ENCODE measurements around the gene LRMDA. TPM values are rescaled to one million over a fixed set of nuclear protein-coding genes. Genes with fewer than 3 reads are reported as not detected.

Gene LRMDA
- polyA plus RNA-seq, 3 donors: 39.8 to 59.6 (median 56.4) TPM

GRCh38 chr10:76522547-76522946 lies 1091.1 kb downstream of the LRMDA start:
- Histone ChIP-seq H4K20me1 (ENCODE audit: insufficient read depth, low read length) (no peaks in the 10 kb centered on the region), H3K9ac (ENCODE audit: insufficient read depth, low read length, poor library complexity, severe bottlenecking) (no peak overlapping the region), H3K27me3 (ENCODE audit: control insufficient read depth in 2 of 2, insufficient read depth in 2 of 2, low read length in 2 of 2) (no peaks in the 10 kb centered on the region), H3K27ac (ENCODE audit: low read depth in 1 of 2, low read length in 2 of 2) (no peak overlapping the region), H3K79me2 (ENCODE audit: insufficient read depth, low read length) (no peaks in the 10 kb centered on the region), H3K36me3 (replicated peaks in 1 of 2; ENCODE audit: control insufficient read depth in 1 of 2, insufficient read depth in 2 of 2, low read length in 2 of 2) (no peaks in the 10 kb centered on the region), H3K4me1 (ENCODE audit: control insufficient read depth in 1 of 2, insufficient read depth in 2 of 2, low read length in 2 of 2) (no peaks in the 10 kb centered on the region), H3K4me3 (replicated peaks in 1 of 3; ENCODE audit: low read depth in 2 of 3, low read length in 3 of 3) (no peak overlapping the region), H3K4me2 (replicated peaks; ENCODE audit: extremely low read depth, low read length, poor library complexity, severe bottlenecking) (no peak overlapping the region), H3K9me3 (replicated peaks in 1 of 2; ENCODE audit: control insufficient read depth in 1 of 2, insufficient read depth in 1 of 2, low read length in 2 of 2) (peaks cover 3 to 4% of the 10 kb centered on the region in 2 donors), H2AFZ (ENCODE audit: insufficient read depth, low read depth, low read length, poor library complexity, severe bottlenecking) (no peak overlapping the region)
- no peak overlapping the region for H3K27ac Mint-ChIP-seq
- TF ChIP-seq, protein P1, sequence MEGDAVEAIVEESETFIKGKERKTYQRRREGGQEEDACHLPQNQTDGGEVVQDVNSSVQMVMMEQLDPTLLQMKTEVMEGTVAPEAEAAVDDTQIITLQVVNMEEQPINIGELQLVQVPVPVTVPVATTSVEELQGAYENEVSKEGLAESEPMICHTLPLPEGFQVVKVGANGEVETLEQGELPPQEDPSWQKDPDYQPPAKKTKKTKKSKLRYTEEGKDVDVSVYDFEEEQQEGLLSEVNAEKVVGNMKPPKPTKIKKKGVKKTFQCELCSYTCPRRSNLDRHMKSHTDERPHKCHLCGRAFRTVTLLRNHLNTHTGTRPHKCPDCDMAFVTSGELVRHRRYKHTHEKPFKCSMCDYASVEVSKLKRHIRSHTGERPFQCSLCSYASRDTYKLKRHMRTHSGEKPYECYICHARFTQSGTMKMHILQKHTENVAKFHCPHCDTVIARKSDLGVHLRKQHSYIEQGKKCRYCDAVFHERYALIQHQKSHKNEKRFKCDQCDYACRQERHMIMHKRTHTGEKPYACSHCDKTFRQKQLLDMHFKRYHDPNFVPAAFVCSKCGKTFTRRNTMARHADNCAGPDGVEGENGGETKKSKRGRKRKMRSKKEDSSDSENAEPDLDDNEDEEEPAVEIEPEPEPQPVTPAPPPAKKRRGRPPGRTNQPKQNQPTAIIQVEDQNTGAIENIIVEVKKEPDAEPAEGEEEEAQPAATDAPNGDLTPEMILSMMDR (IDR thresholded peaks at IDR 0.05): no peak
- peaks cover 0 to 3% of the 10 kb centered on the region in 2 donors for H3K36me3 Mint-ChIP-seq
- H3K27me3 Mint-ChIP-seq (ENCODE audit: low read depth in 3 of 3): no peaks in the 10 kb centered on the region
- intact Hi-C loops (cut with micrococcal nuclease): no loop called here
- no peak for DNase-seq
- 100% methylated on average over 1 of the region's 7 CpGs for WGBS (ENCODE audit: insufficient coverage)
- no peak overlapping the region for H3K4me3 Mint-ChIP-seq
- no peaks in the 10 kb centered on the region for H3K4me1 Mint-ChIP-seq
- H3K9me3 Mint-ChIP-seq: peaks cover 0 to 7% (median 2%) of the 10 kb centered on the region in 7 donors

- Mint-ChIP-seq H3K9me3 (peaks cover 0 to 7% (median 2%) of the 10 kb centered on the region in 7 donors), H3K4me1 (no peaks in the 10 kb centered on the region), H3K4me3 (no peak overlapping the region), H3K36me3 (peaks cover 0 to 3% of the 10 kb centered on the region in 2 donors), H3K27me3 (ENCODE audit: low read depth in 3 of 3) (no peaks in the 10 kb centered on the region), H3K27ac (no peak overlapping the region)
- Histone ChIP-seq H3K4me1 (ENCODE audit: control insufficient read depth in 1 of 2, insufficient read depth in 2 of 2, low read length in 2 of 2) (no peaks in the 10 kb centered on the region), H3K27me3 (ENCODE audit: control insufficient read depth in 2 of 2, insufficient read depth in 2 of 2, low read length in 2 of 2) (no peaks in the 10 kb centered on the region), H3K4me3 (replicated peaks in 1 of 3; ENCODE audit: low read depth in 2 of 3, low read length in 3 of 3) (no peak overlapping the region), H3K4me2 (replicated peaks; ENCODE audit: extremely low read depth, low read length, poor library complexity, severe bottlenecking) (no peak overlapping the region), H4K20me1 (ENCODE audit: insufficient read depth, low read length) (no peaks in the 10 kb centered on the region), H3K36me3 (replicated peaks in 1 of 2; ENCODE audit: control insufficient read depth in 1 of 2, insufficient read depth in 2 of 2, low read length in 2 of 2) (no peaks in the 10 kb centered on the region), H3K79me2 (ENCODE audit: insufficient read depth, low read length) (no peaks in the 10 kb centered on the region), H3K9me3 (replicated peaks in 1 of 2; ENCODE audit: control insufficient read depth in 1 of 2, insufficient read depth in 1 of 2, low read length in 2 of 2) (peaks cover 3 to 4% of the 10 kb centered on the region in 2 donors), H3K27ac (ENCODE audit: low read depth in 1 of 2, low read length in 2 of 2) (no peak overlapping the region), H2AFZ (ENCODE audit: insufficient read depth, low read depth, low read length, poor library complexity, severe bottlenecking) (no peak overlapping the region), H3K9ac (ENCODE audit: insufficient read depth, low read length, poor library complexity, severe bottlenecking) (no peak overlapping the region)
- intact Hi-C loops (cut with micrococcal nuclease): no loop called here
- WGBS (ENCODE audit: insufficient coverage): no CpG with 5 or more reads among the region's 5 CpGs
- DNase-seq: no peak
- TF ChIP-seq, protein P1 (IDR thresholded peaks at IDR 0.05): no peak
Measured at GRCh38 chr10:76523246-76523645, 1091.8 kb downstream of the LRMDA start.

All from CD14-positive monocyte (primary cell).